Neural progenitor cell (in vitro differentiated cells): Measurements from ENCODE around the gene EFCAB8.

Experiments used
- CTCF ChIP-seq: fragments of 200-600 bp; sonication (generic); IDR thresholded peaks from 2 replicates; pipeline ENCODE4 v1.5.1; 2017; ENCODE audit warnings: antibody characterized with exemption, mild to moderate bottlenecking
- EZH2 ChIP-seq: fragments of 200-600 bp; sonication (generic); IDR thresholded peaks from 2 replicates; pipeline ENCODE4 v1.6.1; 2017; ENCODE audit warnings: antibody characterized with exemption, mild to moderate bottlenecking, moderate library complexity
- EZH2phosphoT487 ChIP-seq: fragments of 200-600 bp; sonication (generic); IDR thresholded peaks from 2 replicates; pipeline ENCODE4 v1.6.1; 2017; ENCODE audit warnings: antibody characterized with exemption

GRCh38 chr20:33009214-33010132 lies 150.8 kb downstream of the EFCAB8 start:
- TF ChIP-seq CTCF (no peak), EZH2 (no peak), EZH2phosphoT487 (no peak)
